GM23338 (cell line): ENCODE measurements around the gene PARD3.

Experiments used
- CREB1 ChIP-seq: fragments of 250-450 bp; sonication (Bioruptor Pico); IDR thresholded peaks from 2 replicates; pipeline ENCODE4 v1.5.0; 2020; ENCODE audit warnings: low read depth, mild to moderate bottlenecking, moderate library complexity
- CTCF ChIP-seq, 2 experiments: fragments of 200-600 bp in 1 of 2; sonication (generic) in 1 of 2; conservative IDR thresholded peaks; 2 replicates each; pipeline versions ENCODE4 v1.5.1 to v1.6.1; 2016 to 2017; ENCODE audit warnings: antibody characterized with exemption in 2 of 2, low read depth in 2 of 2, mild to moderate bottlenecking in 2 of 2, moderate library complexity in 1 of 2
- EZH2 ChIP-seq: fragments of 200-600 bp; sonication (generic); IDR thresholded peaks from one replicate; pipeline ENCODE4 v1.8.0; 2017; ENCODE audit warnings: antibody characterized with exemption, mild to moderate bottlenecking, low read depth; ENCODE audit not compliant: unreplicated experiment
- EZH2phosphoT487 ChIP-seq: fragments of 200-600 bp; sonication (generic); IDR thresholded peaks from one replicate; pipeline ENCODE4 v1.8.1; 2018; ENCODE audit warnings: antibody characterized with exemption; ENCODE audit not compliant: unreplicated experiment
- JUNB ChIP-seq: IDR thresholded peaks from one replicate; pipeline ENCODE4 v1.6.1; 2016; ENCODE audit warnings: antibody characterized with exemption; ENCODE audit not compliant: unreplicated experiment
- POLR2AphosphoS5 ChIP-seq: IDR thresholded peaks from 2 replicates; pipeline ENCODE4 v1.6.1; 2016; ENCODE audit warnings: antibody characterized with exemption, low read depth
- REST ChIP-seq: IDR thresholded peaks from one replicate; pipeline ENCODE4 v1.6.1; 2018; ENCODE audit warnings: antibody characterized with exemption; ENCODE audit not compliant: unreplicated experiment
- ZNF331 ChIP-seq: fragments of 250-450 bp; sonication (Bioruptor Pico); IDR thresholded peaks from 2 replicates; pipeline ENCODE4 v1.5.0; 2020; ENCODE audit warnings: low read depth, mild to moderate bottlenecking, moderate library complexity

- TF ChIP-seq CTCF (conservative IDR thresholded peaks at IDR 0.05; ENCODE audit: low read depth in 2 of 2) (no peak), EZH2 (no peak), POLR2AphosphoS5 (no peak), JUNB (no peak), CREB1 (CRISPR knock-in tag) (no peak), REST (no peak), EZH2phosphoT487 (no peak), ZNF331 (CRISPR knock-in tag) (no peak)
Measured at GRCh38 chr10:34147641-34148304, 667.3 kb downstream of the PARD3 start.
